ENCODE data around the gene ATXN1L. TPM values are rescaled to one million over a fixed set of nuclear protein-coding genes. Genes with fewer than 3 reads are reported as not detected.
A peak's percentile ranks its signal among the peaks of the same experiment; 100 is the strongest.

Gene ATXN1L
- total and polyA plus RNA-seq, 2 donors (not counting 1 experiment from before 2014, with no cell fraction given): 21.3 to 39.5 TPM

DNA sequence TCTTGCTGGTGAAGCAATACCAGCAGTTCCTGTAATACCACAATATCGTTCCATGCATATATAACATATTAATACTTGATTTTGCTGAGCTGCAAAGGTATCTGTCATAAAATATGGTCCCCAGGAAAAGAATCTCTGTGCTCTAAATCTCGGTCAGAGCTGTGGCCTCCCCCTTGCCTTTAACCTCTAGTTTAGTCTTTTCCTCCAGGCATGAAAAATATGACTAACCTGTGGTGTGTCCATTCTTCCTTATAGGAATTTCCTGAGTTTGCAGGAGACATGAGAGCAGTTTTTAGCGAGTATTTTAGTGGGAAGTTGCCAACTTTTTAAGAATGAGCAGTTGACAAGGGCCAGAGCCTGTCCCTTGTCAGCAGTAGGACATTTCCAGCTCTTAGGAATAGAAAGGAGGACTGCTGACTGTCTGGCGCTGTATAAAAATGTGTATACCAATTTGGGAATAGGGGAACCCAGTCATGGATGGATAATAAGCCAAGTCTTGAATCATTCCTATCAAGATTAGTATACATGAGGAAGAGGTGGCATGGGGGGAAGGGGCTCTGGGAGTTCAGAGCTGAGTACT, 8.7 kb downstream of the ATXN1L start:
- ChIA-PET POLR2A (interaction anchor here (3.2 kb wide), 1 partner anchor 46 kb away, joined by 8 read pairs; the partner anchor contains the start of gene AP1G1), CTCF (interaction anchor here (0.5 kb wide), 2 partner anchors 52 to 80 kb away, joined by 3 to 4 read pairs; no protein-coding TSS in a partner anchor)
- Histone ChIP-seq H4K20me1 (ENCODE audit: control insufficient read depth, insufficient read depth, low read length, poor library complexity, severe bottlenecking) (peaks cover 6% of the 10 kb centered on the region), H3K9me3 (ENCODE audit: control extremely low read depth in 1 of 3, control insufficient read depth in 2 of 3, insufficient read depth in 1 of 3, low read length in 2 of 3) (no peaks in the 10 kb centered on the region), H3K36me3 (replicated peaks in 1 of 2; ENCODE audit: control extremely low read depth in 1 of 2, control insufficient read depth in 1 of 2, extremely low read depth in 1 of 2, insufficient read depth in 2 of 2, low read length in 1 of 2) (peaks cover 0 to 45% of the 10 kb centered on the region in 2 experiments), H3K27ac (ENCODE audit: low read length in 2 of 2) (peak overlapping the region in 1 of 2 donors; percentile 81), H3K9ac (ENCODE audit: low read length) (no peak overlapping the region), H3K4me2 (replicated peaks; ENCODE audit: low read depth, low read length, poor library complexity, severe bottlenecking) (peak overlapping the region; percentile 50), H3K27me3 (replicated peaks in 1 of 4; ENCODE audit: control extremely low read depth in 1 of 4, control insufficient read depth in 3 of 4, insufficient read depth in 4 of 4, low read length in 3 of 4) (no peaks in the 10 kb centered on the region), H3K79me2 (ENCODE audit: control insufficient read depth, insufficient read depth, low read length) (peaks cover 58% of the 10 kb centered on the region), H3K4me1 (ENCODE audit: control insufficient read depth in 2 of 2, insufficient read depth in 2 of 2, low read length in 2 of 2) (peaks cover 22 to 28% of the 10 kb centered on the region in 2 donors), H2AFZ (ENCODE audit: insufficient read depth, low read depth, low read length, poor library complexity, severe bottlenecking) (no peak overlapping the region), H3K4me3 (ENCODE audit: control extremely low read depth in 1 of 5, extremely low read depth in 1 of 5, insufficient read depth in 1 of 5, low read depth in 2 of 5, low read length in 4 of 5) (no peak overlapping the region)
- no peaks in the 10 kb centered on the region for H3K9me3 Mint-ChIP-seq (ENCODE audit: insufficient read depth)
- WGBS (ENCODE audit: insufficient coverage): 100% methylated on average over 1 of the region's 4 CpGs
- H3K4me3 Mint-ChIP-seq: no peak overlapping the region
- H3K27me3 Mint-ChIP-seq: no peaks in the 10 kb centered on the region
- no peak for DNase-seq
- no peak for ATAC-seq (ENCODE audit: low read depth)
- intact Hi-C loops (cut with micrococcal nuclease): no loop called here
- H3K27ac Mint-ChIP-seq: peak overlapping the region; percentile 90
- peaks cover 54% of the 10 kb centered on the region for H3K4me1 Mint-ChIP-seq
- no peak for TF ChIP-seq CTCF (IDR thresholded peaks at IDR 0.05)
- no peak for TF ChIP-seq EZH2 (IDR thresholded peaks at IDR 0.05; ENCODE audit: borderline replicate concordance, insufficient read depth, low read depth, low read length, poor library complexity, severe bottlenecking)

DNA sequence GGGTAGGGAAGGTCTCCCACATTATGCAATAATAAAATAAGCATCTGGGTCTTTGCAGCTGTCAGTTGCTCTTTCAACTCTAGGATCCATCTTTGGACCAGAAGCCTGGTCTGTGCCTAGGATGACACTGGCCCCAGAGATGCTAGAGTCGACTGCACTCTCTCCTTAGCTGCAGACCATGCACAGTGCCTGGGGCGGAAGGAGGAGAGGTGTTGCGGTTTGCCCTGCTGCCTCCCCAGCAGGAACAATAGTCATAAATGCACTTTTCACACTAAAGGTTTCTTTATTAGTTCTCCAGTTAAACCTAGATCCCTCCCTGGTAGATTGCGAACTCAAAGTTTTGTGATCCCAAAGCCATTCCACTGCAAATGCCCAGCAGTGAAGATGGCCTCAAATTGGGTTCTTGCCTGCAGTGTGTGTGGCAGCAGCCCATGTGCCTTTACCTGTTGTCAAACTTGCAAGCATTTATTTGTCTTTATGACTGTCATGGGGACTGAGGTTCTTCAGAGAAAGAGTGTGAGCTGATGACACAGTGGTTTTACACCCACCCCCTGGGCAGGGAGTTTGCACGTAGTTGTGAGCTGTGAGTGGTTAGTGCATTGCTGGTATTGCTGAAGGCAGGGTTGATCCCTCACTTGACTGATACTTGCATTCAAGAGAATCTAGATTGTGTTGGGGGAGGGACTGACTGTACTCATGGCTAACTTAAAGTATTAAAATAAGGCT, 10.3 kb downstream of the ATXN1L start:
- ChIA-PET CTCF (interaction anchor here (1.1 kb wide), 1 partner anchor 27 kb away, joined by 3 read pairs; no protein-coding TSS in a partner anchor), POLR2A (interaction anchor here (3.2 kb wide), 1 partner anchor 48 kb away, joined by 8 read pairs; the partner anchor contains the start of gene AP1G1)
- intact Hi-C loops (cut with micrococcal nuclease): no loop called here
- Histone ChIP-seq H2AFZ (ENCODE audit: insufficient read depth, low read depth, low read length, poor library complexity, severe bottlenecking) (no peak overlapping the region), H3K9me3 (ENCODE audit: control extremely low read depth in 1 of 3, control insufficient read depth in 2 of 3, insufficient read depth in 1 of 3, low read length in 2 of 3) (no peaks in the 10 kb centered on the region), H3K36me3 (replicated peaks in 1 of 2; ENCODE audit: control extremely low read depth in 1 of 2, control insufficient read depth in 1 of 2, extremely low read depth in 1 of 2, insufficient read depth in 2 of 2, low read length in 1 of 2) (peaks cover 0 to 41% of the 10 kb centered on the region in 2 experiments), H3K79me2 (ENCODE audit: control insufficient read depth, insufficient read depth, low read length) (peaks cover 49% of the 10 kb centered on the region), H3K27me3 (replicated peaks in 1 of 4; ENCODE audit: control extremely low read depth in 1 of 4, control insufficient read depth in 3 of 4, insufficient read depth in 4 of 4, low read length in 3 of 4) (no peaks in the 10 kb centered on the region), H3K27ac (ENCODE audit: low read length in 2 of 2) (no peak overlapping the region), H4K20me1 (ENCODE audit: control insufficient read depth, insufficient read depth, low read length, poor library complexity, severe bottlenecking) (peaks cover 6% of the 10 kb centered on the region), H3K9ac (ENCODE audit: low read length) (no peak overlapping the region), H3K4me1 (ENCODE audit: control insufficient read depth in 2 of 2, insufficient read depth in 2 of 2, low read length in 2 of 2) (peaks cover 22 to 28% of the 10 kb centered on the region in 2 donors), H3K4me2 (replicated peaks; ENCODE audit: low read depth, low read length, poor library complexity, severe bottlenecking) (no peak overlapping the region), H3K4me3 (ENCODE audit: control extremely low read depth in 1 of 5, extremely low read depth in 1 of 5, insufficient read depth in 1 of 5, low read depth in 2 of 5, low read length in 4 of 5) (no peak overlapping the region)
- Mint-ChIP-seq H3K9me3 (ENCODE audit: insufficient read depth) (no peaks in the 10 kb centered on the region), H3K27me3 (no peaks in the 10 kb centered on the region), H3K4me1 (peaks cover 54% of the 10 kb centered on the region), H3K4me3 (no peak overlapping the region), H3K27ac (peak overlapping the region; percentile 46)
- DNase-seq (no peak), ATAC-seq (ENCODE audit: low read depth) (no peak)
- no peak for TF ChIP-seq CTCF (IDR thresholded peaks at IDR 0.05)
- TF ChIP-seq EZH2 (IDR thresholded peaks at IDR 0.05; ENCODE audit: borderline replicate concordance, insufficient read depth, low read depth, low read length, poor library complexity, severe bottlenecking): no peak
- 92% methylated on average over 5 of the region's 5 CpGs for WGBS (ENCODE audit: insufficient coverage)

Measured in B cell (primary cell).